K562 (cell line): Measurements from ENCODE around the gene CREB5. TPM values are rescaled to one million over a fixed set of nuclear protein-coding genes. Genes with fewer than 3 reads are reported as not detected.

Source experiments
- ATAC-seq: fragments of 200-7000 bp; cut with Tn5 transposase; 3 replicates; pipeline ENCODE4 v1.9.1; 2020; ENCODE audit warnings: moderate library complexity
- BruUV-seq: library from RNA; stranded (reverse); fragments of 400-500 nt; replicated peaks from 2 replicates; lab custom pipeline; 2021; lab: Mats Ljungman, UMichigan
- CTCF ChIA-PET: fragments of 300-600 bp; formaldehyde crosslinking; extraction: SDS; loops from one replicate; lab custom pipeline; 2021; ENCODE audit warnings: low intra/inter-chr PET ratio; lab: Yijun Ruan, JAX
- POLR2A ChIA-PET: fragments of 300-600, 350-650 bp; sonication (Branson Sonifier 250); formaldehyde crosslinking; extraction: SDS; loops from one replicate; lab custom pipeline; 2021; ENCODE audit warnings: antibody characterized with exemption, inconsistent platforms; lab: Yijun Ruan, JAX
- DNase-seq, 4 experiments: peaks; one replicate each; pipeline versions ENCODE4 v3.0.0 to v3.0.0-alpha.2; 2011 to 2018; ENCODE audit warnings: low spot score in 3 of 4, mixed read lengths in 3 of 4; ENCODE audit errors: extremely low read depth in 1 of 4
- FAIRE-seq: peaks from 2 replicates; lab custom pipeline; 2011; peaks lifted over from hg19 to GRCh38; lab: Jason Lieb, UNC
- H2AFZ ChIP-seq: 2 replicates; pipeline ENCODE4 v1.6.0; 2011; ENCODE audit warnings: low read depth, low read length, control low read depth, inconsistent platforms
- H3K27ac ChIP-seq: fragments of 200-600 bp; 3 replicates; pipeline ENCODE4 v1.8.0; 2011; ENCODE audit warnings: low read depth, mild to moderate bottlenecking, control low read depth, inconsistent platforms, low read length, moderate library complexity, mixed read lengths; ENCODE audit errors: extremely low read depth
- H3K27me3 ChIP-seq, 2 experiments: fragments of 300-600 bp in 1 of 2; 2 replicates in 1 of 2; 3 replicates in 1 of 2; pipeline versions ENCODE4 v1.6.0 to v1.8.0; 2011; ENCODE audit warnings: inconsistent platforms in 2 of 2, low read length in 2 of 2, mild to moderate bottlenecking in 1 of 2, mixed read lengths in 1 of 2, moderate library complexity in 1 of 2; ENCODE audit not compliant: control insufficient read depth in 2 of 2, insufficient read depth in 2 of 2
- H3K36me3 ChIP-seq: fragments of 300-600 bp; 3 replicates; pipeline ENCODE4 v1.8.0; 2011; ENCODE audit warnings: mild to moderate bottlenecking, low read length, inconsistent platforms; ENCODE audit not compliant: control insufficient read depth, insufficient read depth
- H3K4me1 ChIP-seq, 2 experiments: fragments of 200-600 bp in 1 of 2; replicated peaks in 1 of 2; 2 replicates in 1 of 2; 3 replicates in 1 of 2; pipeline versions ENCODE4 v1.5.1 to v1.8.0; 2011; ENCODE audit warnings: inconsistent platforms in 2 of 2, low read length in 2 of 2, mild to moderate bottlenecking in 1 of 2, mixed read lengths in 1 of 2, moderate library complexity in 1 of 2; ENCODE audit not compliant: control insufficient read depth in 2 of 2, insufficient read depth in 2 of 2
- H3K4me2 ChIP-seq: 2 replicates; pipeline ENCODE4 v1.6.1; 2011; ENCODE audit warnings: low read length, control low read depth, inconsistent platforms, mixed read lengths; ENCODE audit not compliant: insufficient read depth
- H3K4me3 ChIP-seq: fragments of 200-600 bp; sonication (generic), shearing (Covaris generic); 2 replicates; pipeline ENCODE4 v1.5.1; 2016; ENCODE audit warnings: control low read depth, inconsistent platforms
- H3K79me2 ChIP-seq: fragments of 200-600 bp; 3 replicates; pipeline ENCODE4 v1.8.0; 2011; ENCODE audit warnings: low read length, inconsistent platforms; ENCODE audit not compliant: control insufficient read depth, insufficient read depth
- H3K9ac ChIP-seq, 2 experiments: 2 replicates each; pipeline versions ENCODE4 v1.6.0 to v1.6.1; 2011; ENCODE audit warnings: low read depth in 2 of 2, low read length in 2 of 2, control low read depth in 1 of 2, inconsistent platforms in 1 of 2, mild to moderate bottlenecking in 1 of 2, mixed read lengths in 1 of 2; ENCODE audit not compliant: insufficient read depth in 1 of 2
- H3K9me1 ChIP-seq: one replicate; pipeline ENCODE4 v1.6.0; 2011; ENCODE audit warnings: inconsistent platforms, mild to moderate bottlenecking, low read length, moderate library complexity; ENCODE audit not compliant: control insufficient read depth, insufficient read depth
- H3K9me3 ChIP-seq: replicated peaks from 2 replicates; pipeline ENCODE4 v1.5.1; 2011; ENCODE audit warnings: low read depth, low read length, inconsistent platforms; ENCODE audit not compliant: control insufficient read depth, insufficient read depth
- H4K20me1 ChIP-seq: replicated peaks from 2 replicates; pipeline ENCODE4 v1.6.1; 2011; ENCODE audit warnings: low read length, inconsistent platforms, mixed read lengths; ENCODE audit not compliant: control insufficient read depth, insufficient read depth
- CAMTA2 ChIP-seq: fragments of 250-450 bp; sonication (Bioruptor Pico); conservative IDR thresholded peaks from 2 replicates; pipeline ENCODE4 v1.5.1; 2022
- CBFA2T3 ChIP-seq: fragments of 450-650 bp; IDR thresholded peaks from 2 replicates; pipeline ENCODE4 v1.6.1; 2017
- CHCHD3 ChIP-seq: fragments of 250-450 bp; sonication (Bioruptor Pico); IDR thresholded peaks from 2 replicates; pipeline ENCODE4 v2.1.2; 2022; ENCODE audit warnings: mild to moderate bottlenecking
- DNMT1 ChIP-seq: fragments of 450-650 bp; IDR thresholded peaks from 2 replicates; pipeline ENCODE4 v1.6.1; 2016; ENCODE audit warnings: antibody characterized with exemption, mild to moderate bottlenecking
- DPF2 ChIP-seq: fragments of 450-650 bp; IDR thresholded peaks from 2 replicates; pipeline ENCODE4 v1.6.1; 2016
- KAT8 ChIP-seq: fragments of 450-650 bp; IDR thresholded peaks from 2 replicates; pipeline ENCODE4 v1.6.1; 2016; ENCODE audit warnings: low read depth, mild to moderate bottlenecking
- KLF1 ChIP-seq: fragments of 450-650 bp; IDR thresholded peaks from 2 replicates; pipeline ENCODE4 v1.6.1; 2016; ENCODE audit warnings: missing genetic modification characterization, missing compliant biosample characterization
- NFE2 ChIP-seq: IDR thresholded peaks from 2 replicates; pipeline ENCODE4 v1.6.1; 2014; ENCODE audit warnings: antibody characterized with exemption, low read depth
- NR0B1 ChIP-seq: fragments of 450-650 bp; IDR thresholded peaks from one replicate; pipeline ENCODE4 v1.6.1; 2018; ENCODE audit warnings: mild to moderate bottlenecking, moderate library complexity; ENCODE audit not compliant: partially characterized antibody
- NUFIP1 ChIP-seq: fragments of 450-650 bp; IDR thresholded peaks from 2 replicates; pipeline ENCODE4 v1.6.1; 2018; ENCODE audit not compliant: partially characterized antibody
- PTTG1 ChIP-seq: fragments of 450-650 bp; IDR thresholded peaks from 2 replicates; pipeline ENCODE4 v1.6.1; 2016; ENCODE audit warnings: low read depth, mild to moderate bottlenecking, missing genetic modification characterization, missing compliant biosample characterization
- RHOXF2B ChIP-seq: fragments of 250-450 bp; sonication (Bioruptor Pico); conservative IDR thresholded peaks from 2 replicates; pipeline ENCODE4 v1.5.1; 2021
- TAF9B ChIP-seq: fragments of 450-650 bp; IDR thresholded peaks from 2 replicates; pipeline ENCODE4 v1.6.1; 2018; ENCODE audit warnings: mild to moderate bottlenecking; ENCODE audit not compliant: partially characterized antibody
- ZBTB9 ChIP-seq: fragments of 450-650 bp; formaldehyde crosslinking; IDR thresholded peaks from 2 replicates; pipeline ENCODE4 v1.4.0; 2020; ENCODE audit warnings: mild to moderate bottlenecking, moderate library complexity
- ZNF696 ChIP-seq: fragments of 250-450 bp; sonication (Bioruptor Pico); conservative IDR thresholded peaks from 2 replicates; pipeline ENCODE4 v1.4.0; 2020; ENCODE audit warnings: mild to moderate bottlenecking, moderate library complexity
- ZSCAN32 ChIP-seq: fragments of 450-650 bp; formaldehyde crosslinking; IDR thresholded peaks from 2 replicates; pipeline ENCODE4 v1.4.0; 2020; ENCODE audit warnings: mild to moderate bottlenecking, moderate library complexity
- WGBS: fragments of 100-300 bp; shearing (Covaris generic); methylation state at CpG from one replicate; pipeline ENCODE4 v1.1.6; 2016; ENCODE audit warnings: low coverage, mixed read lengths; ENCODE audit not compliant: insufficient coverage; ENCODE audit errors: missing lambda C conversion rate; 5-methylcytosine and 5-hydroxymethylcytosine counted together
- in situ Hi-C: fragments of 300-500 bp; cut with MboI; formaldehyde crosslinking; loops from 4 replicates; pipeline ENCODE4 v1.15.0; 2018; ENCODE audit warnings: inconsistent platforms, mixed read lengths
- intact Hi-C: fragments of 100-400 bp; cut with micrococcal nuclease; formaldehyde crosslinking; loops from 2 replicates; pipeline ENCODE4 v1.14.2; 2022
- polyA plus RNA-seq, 8 experiments: library from polyadenylated mRNA; depleted of rRNA in 4 of 8; stranded (reverse) in 5 of 8; unstranded in 3 of 8; fragments of >200 nt; fragmentation: Nextera tagmentation in 2 of 8; fragmentation: Illumina TruSeq in 1 of 8; extraction: Ambion mirVana in 2 of 8; extraction: Trizol in 1 of 8; gene quantifications; 2 replicates each; pipeline versions ENCODE4 v1.2.1 to v1.2.3, GENCODE V29; 2011 to 2014; ENCODE audit warnings: inconsistent platforms in 1 of 8, missing spikeins in 1 of 8
- total RNA-seq, 7 experiments: library from RNA; depleted of rRNA in 6 of 7; stranded (reverse); fragments of >200 nt in 6 of 7; fragmentation: Illumina TruSeq in 2 of 7; extraction: Trizol in 2 of 7; gene quantifications; 2 replicates each; pipeline versions ENCODE4 v1.2.1 to v1.2.3, GENCODE V29; 2011 to 2021; ENCODE audit warnings: low replicate concordance in 1 of 7
- TF ChIP-seq, protein P1 (sequence below): fragments of 250-450 bp; sonication (Bioruptor Pico); IDR thresholded peaks from 2 replicates; pipeline ENCODE4 v1.8.0; 2021; ENCODE audit warnings: moderate library complexity, mild to moderate bottlenecking, inconsistent platforms

Gene CREB5
- total and polyA plus RNA-seq, 9 of the 15 experiments (the other 6 are each of a cell fraction or from before 2014, with no cell fraction given): 0.33 to 6.4 (median 1.8) TPM

- no peak for TF ChIP-seq PTTG1 (tag)
- no peak for TF ChIP-seq KLF1 (tag)
- TF ChIP-seq, all 486 proteins: peak for 0
Measured at GRCh38 chr7:28640001-28640400, 227.7 kb downstream of the CREB5 start (continued).

DNA sequence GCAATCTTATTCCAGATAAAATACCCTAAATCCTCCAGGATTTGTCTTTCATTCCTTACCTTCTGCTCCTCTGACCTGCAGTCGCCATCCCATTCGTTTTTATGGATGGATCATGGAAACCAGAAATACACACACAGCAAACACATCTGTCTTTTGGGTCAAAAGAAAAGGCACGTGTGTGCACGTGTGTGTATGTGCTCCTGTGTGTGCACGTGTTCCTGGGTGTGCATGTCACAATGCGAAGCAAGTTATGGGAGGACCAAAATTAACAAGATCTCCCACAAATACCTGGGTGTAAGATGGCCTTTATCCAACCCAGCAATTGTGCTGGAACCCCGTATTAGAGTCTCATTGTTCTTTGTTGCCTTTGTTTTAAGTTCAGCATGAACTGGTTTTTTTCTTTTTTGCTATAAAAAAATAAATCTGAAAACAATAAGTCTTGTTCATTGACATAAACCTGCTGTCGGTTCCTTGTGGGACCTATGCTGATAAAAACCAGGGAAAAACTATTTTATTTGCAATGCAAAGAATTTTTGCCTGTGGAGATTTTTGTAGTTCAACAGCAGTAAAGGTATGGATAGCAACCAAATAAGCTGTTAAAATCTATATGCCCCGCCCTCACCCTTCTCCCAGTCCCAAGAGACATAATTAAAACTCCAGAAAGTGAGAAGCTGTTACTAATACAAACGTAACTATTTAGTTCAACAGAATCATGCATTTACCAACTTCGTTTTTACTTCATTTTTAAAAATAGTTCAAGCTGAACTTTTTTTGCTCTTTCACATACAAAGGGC is 229.6 kb downstream of the CREB5 start:
- TF ChIP-seq CHCHD3 (CRISPR knock-in tag) (no peak), RHOXF2B (CRISPR knock-in tag) (no peak), NR0B1 (no peak), ZBTB9 (CRISPR knock-in tag) (no peak), KAT8 (no peak), DNMT1 (no peak), ZNF696 (no peak), NFE2 (no peak), DPF2 (no peak), TAF9B (no peak), CBFA2T3 (no peak), NUFIP1 (no peak), CAMTA2 (no peak), ZSCAN32 (CRISPR knock-in tag) (no peak)
- TF ChIP-seq, protein P1, sequence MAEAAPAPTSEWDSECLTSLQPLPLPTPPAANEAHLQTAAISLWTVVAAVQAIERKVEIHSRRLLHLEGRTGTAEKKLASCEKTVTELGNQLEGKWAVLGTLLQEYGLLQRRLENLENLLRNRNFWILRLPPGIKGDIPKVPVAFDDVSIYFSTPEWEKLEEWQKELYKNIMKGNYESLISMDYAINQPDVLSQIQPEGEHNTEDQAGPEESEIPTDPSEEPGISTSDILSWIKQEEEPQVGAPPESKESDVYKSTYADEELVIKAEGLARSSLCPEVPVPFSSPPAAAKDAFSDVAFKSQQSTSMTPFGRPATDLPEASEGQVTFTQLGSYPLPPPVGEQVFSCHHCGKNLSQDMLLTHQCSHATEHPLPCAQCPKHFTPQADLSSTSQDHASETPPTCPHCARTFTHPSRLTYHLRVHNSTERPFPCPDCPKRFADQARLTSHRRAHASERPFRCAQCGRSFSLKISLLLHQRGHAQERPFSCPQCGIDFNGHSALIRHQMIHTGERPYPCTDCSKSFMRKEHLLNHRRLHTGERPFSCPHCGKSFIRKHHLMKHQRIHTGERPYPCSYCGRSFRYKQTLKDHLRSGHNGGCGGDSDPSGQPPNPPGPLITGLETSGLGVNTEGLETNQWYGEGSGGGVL (CRISPR knock-in tag): no peak
- Histone ChIP-seq H3K9me3 (no peaks in the 10 kb centered on the region), H3K4me1 (no peaks in the 10 kb centered on the region), H3K4me3 (no peak overlapping the region), H3K79me2 (no peaks in the 10 kb centered on the region), H3K36me3 (no peaks in the 10 kb centered on the region), H4K20me1 (no peaks in the 10 kb centered on the region), H3K27me3 (no peaks in the 10 kb centered on the region), H3K9me1 (no peaks in the 10 kb centered on the region), H3K27ac (no peak overlapping the region), H3K4me2 (no peak overlapping the region), H3K9ac (no peak overlapping the region), H2AFZ (no peak overlapping the region)
- ChIA-PET CTCF (no interaction called here), POLR2A (interaction anchor here (0.6 to 0.7 kb wide), 2 partner anchors 10 to 775 kb away, joined by 3 to 4 read pairs; no protein-coding TSS in a partner anchor)
- FAIRE-seq: no peak
- WGBS: 9% methylated on average over 11 of the region's 11 CpGs
- ATAC-seq: no peak
- in situ Hi-C loops: no loop called here
- intact Hi-C loops: no loop called here
- DNase-seq: no peak
- no TSS peak for BruUV-seq
